Measurements from ENCODE around the gene SPAG5. TPM values are rescaled to one million over a fixed set of nuclear protein-coding genes. Genes with fewer than 3 reads are reported as not detected.

SPAG5 gene
- total RNA-seq, 1 experiment from 2014 or later: 38.1 TPM

- BruUV-seq (replicated peaks): no TSS peak
- Mint-ChIP-seq H3K27me3 (ENCODE audit: insufficient read depth, unreplicated experiment) (no peaks in the 10 kb centered on the region), H3K27ac (ENCODE audit: low read depth, unreplicated experiment) (no peak overlapping the region), H3K36me3 (ENCODE audit: insufficient read depth, unreplicated experiment) (peaks cover 14% of the 10 kb centered on the region), H3K4me3 (ENCODE audit: unreplicated experiment) (no peak overlapping the region), H3K9me3 (ENCODE audit: unreplicated experiment) (no peaks in the 10 kb centered on the region), H3K4me1 (ENCODE audit: insufficient read depth, unreplicated experiment) (peaks cover 6% of the 10 kb centered on the region)
- no peak for TF ChIP-seq CTCF (IDR thresholded peaks at IDR 0.05; ENCODE audit: unreplicated experiment)
- POLR2A ChIA-PET: interaction anchor here (0.6 to 1.0 kb wide), 2 partner anchors 170 to 214 kb away, joined by 3 to 4 read pairs; partner anchors contain the start of genes RPL23A and TNFAIP1
- DNase-seq (ENCODE audit: unreplicated experiment): no peak
- intact Hi-C loops (cut with micrococcal nuclease): loop anchor here (2.0 to 10.0 kb wide), 2 partner anchors 55 to 215 kb away; partner anchors contain the start of genes IFT20 and TNFAIP1
- CTCF ChIA-PET: interaction anchor here (0.5 to 3.8 kb wide), 9 partner anchors 9 to 546 kb away, joined by 3 to 35 read pairs (median 4); no protein-coding TSS in a partner anchor
Observed at GRCh38 chr17:28549236-28550132, 49.3 kb downstream of the SPAG5 start.

GRCh38 chr17:28548417-28549130 is 50.3 kb downstream of the SPAG5 start:
- ChIA-PET CTCF (interaction anchor here (0.6 to 3.8 kb wide), 11 partner anchors 8 to 547 kb away, joined by 3 to 35 read pairs (median 4); no protein-coding TSS in a partner anchor), POLR2A (no interaction called here)
- no peaks in the 10 kb centered on the region for H3K27me3 Mint-ChIP-seq (ENCODE audit: insufficient read depth, unreplicated experiment)
- TF ChIP-seq CTCF (IDR thresholded peaks at IDR 0.05; ENCODE audit: unreplicated experiment): no peak
- H3K36me3 Mint-ChIP-seq (ENCODE audit: insufficient read depth, unreplicated experiment): peaks cover 13% of the 10 kb centered on the region
- intact Hi-C loops (cut with micrococcal nuclease): loop anchor here (2.0 to 10.0 kb wide), 2 partner anchors 54 to 214 kb away; partner anchors contain the start of genes IFT20 and TNFAIP1
- no TSS peak for BruUV-seq (replicated peaks)
- H3K27ac Mint-ChIP-seq (ENCODE audit: low read depth, unreplicated experiment): no peak overlapping the region
- H3K4me1 Mint-ChIP-seq (ENCODE audit: insufficient read depth, unreplicated experiment): peaks cover 11% of the 10 kb centered on the region
- H3K4me3 Mint-ChIP-seq (ENCODE audit: unreplicated experiment): no peak overlapping the region
- H3K9me3 Mint-ChIP-seq (ENCODE audit: unreplicated experiment): no peaks in the 10 kb centered on the region
- DNase-seq (ENCODE audit: unreplicated experiment): no peak

- TF ChIP-seq CTCF (IDR thresholded peaks at IDR 0.05; ENCODE audit: unreplicated experiment): peak; percentile 90
- Mint-ChIP-seq H3K27ac (ENCODE audit: low read depth, unreplicated experiment) (no peak overlapping the region), H3K9me3 (ENCODE audit: unreplicated experiment) (no peaks in the 10 kb centered on the region), H3K36me3 (ENCODE audit: insufficient read depth, unreplicated experiment) (peaks cover 9% of the 10 kb centered on the region), H3K27me3 (ENCODE audit: insufficient read depth, unreplicated experiment) (no peaks in the 10 kb centered on the region), H3K4me1 (ENCODE audit: insufficient read depth, unreplicated experiment) (peaks cover 11% of the 10 kb centered on the region), H3K4me3 (ENCODE audit: unreplicated experiment) (no peak overlapping the region)
- ChIA-PET CTCF (interaction anchor here (0.7 to 2.0 kb wide), 15 partner anchors 11 to 60 kb away, joined by 3 to 10 read pairs (median 4); no protein-coding TSS in a partner anchor), POLR2A (interaction anchor here (0.9 kb wide), 1 partner anchor 20 kb away, joined by 4 read pairs; no protein-coding TSS in a partner anchor)
- DNase-seq (ENCODE audit: unreplicated experiment): peak; percentile 83
- no TSS peak for BruUV-seq (replicated peaks)
- intact Hi-C loops (cut with micrococcal nuclease): loop anchor here (2.0 to 10.0 kb wide), 2 partner anchors 53 to 213 kb away; partner anchors contain the start of genes IFT20 and TNFAIP1
Observed at GRCh38 chr17:28547623-28548416, 51.0 kb downstream of the SPAG5 start.

All from MCF 10A (cell line).